ENCODE data around the gene CCDC170.

DNA sequence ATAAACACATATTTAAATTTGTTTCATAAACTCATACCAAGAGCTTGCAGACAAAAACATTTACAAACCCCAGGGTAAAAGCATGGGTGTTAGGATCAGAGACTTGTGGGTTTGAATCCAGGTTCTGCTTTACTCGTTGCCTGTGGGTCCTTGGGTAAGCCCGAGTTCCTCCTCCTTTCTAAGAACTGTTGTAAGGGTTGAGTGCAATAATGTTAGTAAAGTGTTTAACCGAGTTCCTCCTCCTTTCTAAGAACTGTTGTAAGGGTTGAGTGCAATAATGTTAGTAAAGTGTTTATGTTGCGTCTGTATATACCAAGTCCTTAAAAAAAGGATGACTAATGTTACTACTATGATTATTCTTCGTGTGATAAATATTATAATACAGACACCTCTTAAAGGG, 18.7 kb downstream of the CCDC170 start:
- TF ChIP-seq POLR2AphosphoS5 (IDR thresholded peaks at IDR 0.05; ENCODE audit: low read depth, low read length): no peak
- TF ChIP-seq, protein P1, sequence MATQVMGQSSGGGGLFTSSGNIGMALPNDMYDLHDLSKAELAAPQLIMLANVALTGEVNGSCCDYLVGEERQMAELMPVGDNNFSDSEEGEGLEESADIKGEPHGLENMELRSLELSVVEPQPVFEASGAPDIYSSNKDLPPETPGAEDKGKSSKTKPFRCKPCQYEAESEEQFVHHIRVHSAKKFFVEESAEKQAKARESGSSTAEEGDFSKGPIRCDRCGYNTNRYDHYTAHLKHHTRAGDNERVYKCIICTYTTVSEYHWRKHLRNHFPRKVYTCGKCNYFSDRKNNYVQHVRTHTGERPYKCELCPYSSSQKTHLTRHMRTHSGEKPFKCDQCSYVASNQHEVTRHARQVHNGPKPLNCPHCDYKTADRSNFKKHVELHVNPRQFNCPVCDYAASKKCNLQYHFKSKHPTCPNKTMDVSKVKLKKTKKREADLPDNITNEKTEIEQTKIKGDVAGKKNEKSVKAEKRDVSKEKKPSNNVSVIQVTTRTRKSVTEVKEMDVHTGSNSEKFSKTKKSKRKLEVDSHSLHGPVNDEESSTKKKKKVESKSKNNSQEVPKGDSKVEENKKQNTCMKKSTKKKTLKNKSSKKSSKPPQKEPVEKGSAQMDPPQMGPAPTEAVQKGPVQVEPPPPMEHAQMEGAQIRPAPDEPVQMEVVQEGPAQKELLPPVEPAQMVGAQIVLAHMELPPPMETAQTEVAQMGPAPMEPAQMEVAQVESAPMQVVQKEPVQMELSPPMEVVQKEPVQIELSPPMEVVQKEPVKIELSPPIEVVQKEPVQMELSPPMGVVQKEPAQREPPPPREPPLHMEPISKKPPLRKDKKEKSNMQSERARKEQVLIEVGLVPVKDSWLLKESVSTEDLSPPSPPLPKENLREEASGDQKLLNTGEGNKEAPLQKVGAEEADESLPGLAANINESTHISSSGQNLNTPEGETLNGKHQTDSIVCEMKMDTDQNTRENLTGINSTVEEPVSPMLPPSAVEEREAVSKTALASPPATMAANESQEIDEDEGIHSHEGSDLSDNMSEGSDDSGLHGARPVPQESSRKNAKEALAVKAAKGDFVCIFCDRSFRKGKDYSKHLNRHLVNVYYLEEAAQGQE (IDR thresholded peaks at IDR 0.05; ENCODE audit: insufficient read depth in 1 of 2, low read depth in 2 of 2, low read length in 1 of 2): no peak
- TF ChIP-seq, protein P2, sequence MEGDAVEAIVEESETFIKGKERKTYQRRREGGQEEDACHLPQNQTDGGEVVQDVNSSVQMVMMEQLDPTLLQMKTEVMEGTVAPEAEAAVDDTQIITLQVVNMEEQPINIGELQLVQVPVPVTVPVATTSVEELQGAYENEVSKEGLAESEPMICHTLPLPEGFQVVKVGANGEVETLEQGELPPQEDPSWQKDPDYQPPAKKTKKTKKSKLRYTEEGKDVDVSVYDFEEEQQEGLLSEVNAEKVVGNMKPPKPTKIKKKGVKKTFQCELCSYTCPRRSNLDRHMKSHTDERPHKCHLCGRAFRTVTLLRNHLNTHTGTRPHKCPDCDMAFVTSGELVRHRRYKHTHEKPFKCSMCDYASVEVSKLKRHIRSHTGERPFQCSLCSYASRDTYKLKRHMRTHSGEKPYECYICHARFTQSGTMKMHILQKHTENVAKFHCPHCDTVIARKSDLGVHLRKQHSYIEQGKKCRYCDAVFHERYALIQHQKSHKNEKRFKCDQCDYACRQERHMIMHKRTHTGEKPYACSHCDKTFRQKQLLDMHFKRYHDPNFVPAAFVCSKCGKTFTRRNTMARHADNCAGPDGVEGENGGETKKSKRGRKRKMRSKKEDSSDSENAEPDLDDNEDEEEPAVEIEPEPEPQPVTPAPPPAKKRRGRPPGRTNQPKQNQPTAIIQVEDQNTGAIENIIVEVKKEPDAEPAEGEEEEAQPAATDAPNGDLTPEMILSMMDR (IDR thresholded peaks at IDR 0.05): no peak
- no peak for TF ChIP-seq SIN3A (IDR thresholded peaks at IDR 0.05; ENCODE audit: borderline replicate concordance, insufficient read depth, low read depth, low read length)
- no peak for TF ChIP-seq TCF7L2 (IDR thresholded peaks at IDR 0.05; ENCODE audit: low read depth, low read length)

Measured in Panc1 (cell line).